RWPE2 (cell line): ENCODE results near the gene SLC12A5.
A peak's percentile ranks its signal among the peaks of the same experiment; 100 is the strongest.

Experiments used
- ATAC-seq: fragments of 200-7000 bp; cut with Tn5 transposase; 3 replicates; pipeline ENCODE4 v1.9.1; 2021; ENCODE audit warnings: low read depth
- DNase-seq: peaks from one replicate; pipeline ENCODE4 v3.0.0-alpha.2; 2020; ENCODE audit warnings: low spot score
- H3K27ac ChIP-seq: fragments of 450-650 bp; 2 replicates; pipeline ENCODE4 v1.5.1; 2017; ENCODE audit warnings: mild to moderate bottlenecking; ENCODE audit not compliant: poor library complexity, severe bottlenecking
- H3K27me3 ChIP-seq: fragments of 250-450 bp; sonication (Bioruptor Pico); 2 replicates; pipeline ENCODE4 v1.5.1; 2021; ENCODE audit warnings: mild to moderate bottlenecking, moderate library complexity; ENCODE audit not compliant: insufficient read depth, poor library complexity, severe bottlenecking
- H3K36me3 ChIP-seq: fragments of 250-450 bp; sonication (Bioruptor Pico); 2 replicates; pipeline ENCODE4 v1.5.1; 2020; ENCODE audit warnings: low read depth, mild to moderate bottlenecking, moderate library complexity
- H3K4me1 ChIP-seq: fragments of 250-450 bp; sonication (Bioruptor Pico); 2 replicates; pipeline ENCODE4 v1.5.1; 2021; ENCODE audit warnings: mild to moderate bottlenecking, moderate library complexity; ENCODE audit not compliant: insufficient read depth, poor library complexity, severe bottlenecking
- H3K4me3 ChIP-seq: fragments of 250-450 bp; sonication (Bioruptor Pico); 2 replicates; pipeline ENCODE4 v1.5.1; 2021; ENCODE audit warnings: mild to moderate bottlenecking, moderate library complexity; ENCODE audit not compliant: severe bottlenecking
- H3K9me3 ChIP-seq: fragments of 250-450 bp; sonication (Bioruptor Pico); 2 replicates; pipeline ENCODE4 v1.5.1; 2021; ENCODE audit warnings: mild to moderate bottlenecking, moderate library complexity; ENCODE audit not compliant: severe bottlenecking
- TF ChIP-seq, protein P1 (sequence below): fragments of 450-650 bp; IDR thresholded peaks from one replicate; pipeline ENCODE4 v1.5.1; 2017; ENCODE audit warnings: mild to moderate bottlenecking, moderate library complexity; ENCODE audit not compliant: poor library complexity, severe bottlenecking

SLC12A5 gene

DNA sequence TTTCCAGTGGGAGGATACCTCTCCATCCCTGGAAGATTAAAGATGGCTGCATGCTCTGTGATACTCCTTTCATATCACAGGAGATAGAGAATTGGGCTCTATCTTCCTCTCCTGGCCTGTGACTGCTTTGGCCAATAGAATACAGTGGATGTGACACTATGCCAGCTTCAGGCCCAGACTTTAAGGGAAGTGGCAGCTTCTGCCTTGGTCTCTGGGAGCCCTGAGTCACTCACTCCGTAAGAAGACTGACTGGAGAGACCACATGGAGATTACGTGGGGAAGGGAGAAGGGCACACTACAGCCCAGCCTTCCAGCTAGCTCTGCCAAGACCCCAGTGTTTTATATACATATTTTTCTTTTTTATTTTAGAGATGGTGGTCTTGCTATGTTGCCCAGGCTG lies 30.7 kb upstream of the SLC12A5 start:
- no peak for ATAC-seq

DNA sequence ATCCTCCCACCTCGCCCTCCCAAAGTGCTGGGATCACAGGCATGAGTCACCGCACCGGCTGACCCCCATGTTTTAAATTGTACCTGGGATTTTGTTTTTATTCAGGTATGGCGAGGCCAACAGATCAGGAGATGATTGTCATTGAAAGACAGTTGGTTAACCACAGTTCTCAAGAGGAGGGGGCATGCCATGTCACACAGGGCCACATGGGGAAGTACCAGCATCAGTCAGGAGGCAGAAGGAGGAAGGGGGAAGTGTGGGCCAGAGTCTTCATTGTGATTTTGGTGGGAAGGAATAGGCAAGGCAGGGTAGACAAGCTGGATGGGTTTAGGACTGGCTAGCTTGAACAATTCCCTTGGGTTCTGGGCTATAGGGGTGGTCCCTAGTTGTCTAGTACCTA lies 30.3 kb upstream of the SLC12A5 start:
- TF ChIP-seq, protein P1, sequence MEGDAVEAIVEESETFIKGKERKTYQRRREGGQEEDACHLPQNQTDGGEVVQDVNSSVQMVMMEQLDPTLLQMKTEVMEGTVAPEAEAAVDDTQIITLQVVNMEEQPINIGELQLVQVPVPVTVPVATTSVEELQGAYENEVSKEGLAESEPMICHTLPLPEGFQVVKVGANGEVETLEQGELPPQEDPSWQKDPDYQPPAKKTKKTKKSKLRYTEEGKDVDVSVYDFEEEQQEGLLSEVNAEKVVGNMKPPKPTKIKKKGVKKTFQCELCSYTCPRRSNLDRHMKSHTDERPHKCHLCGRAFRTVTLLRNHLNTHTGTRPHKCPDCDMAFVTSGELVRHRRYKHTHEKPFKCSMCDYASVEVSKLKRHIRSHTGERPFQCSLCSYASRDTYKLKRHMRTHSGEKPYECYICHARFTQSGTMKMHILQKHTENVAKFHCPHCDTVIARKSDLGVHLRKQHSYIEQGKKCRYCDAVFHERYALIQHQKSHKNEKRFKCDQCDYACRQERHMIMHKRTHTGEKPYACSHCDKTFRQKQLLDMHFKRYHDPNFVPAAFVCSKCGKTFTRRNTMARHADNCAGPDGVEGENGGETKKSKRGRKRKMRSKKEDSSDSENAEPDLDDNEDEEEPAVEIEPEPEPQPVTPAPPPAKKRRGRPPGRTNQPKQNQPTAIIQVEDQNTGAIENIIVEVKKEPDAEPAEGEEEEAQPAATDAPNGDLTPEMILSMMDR, result no peak
- no peaks in the 10 kb centered on the region for H3K27me3 ChIP-seq
- H3K9me3 ChIP-seq, result no peaks in the 10 kb centered on the region
- peaks cover 33% of the 10 kb centered on the region for H3K4me1 ChIP-seq
- ATAC-seq (no peak), DNase-seq (peak; percentile 34)
- no peak overlapping the region for H3K27ac ChIP-seq
- no peak overlapping the region for H3K4me3 ChIP-seq
- no peaks in the 10 kb centered on the region for H3K36me3 ChIP-seq

More for the DNA sequence above, 30.7 kb upstream of the SLC12A5 start:
- DNase-seq, result no peak
- no peaks in the 10 kb centered on the region for H3K9me3 ChIP-seq
- no peaks in the 10 kb centered on the region for H3K36me3 ChIP-seq
- TF ChIP-seq, protein P1, result no peak
- peaks cover 35% of the 10 kb centered on the region for H3K4me1 ChIP-seq
- peak overlapping the region; percentile 88 for H3K27ac ChIP-seq
- no peak overlapping the region for H3K4me3 ChIP-seq
- no peaks in the 10 kb centered on the region for H3K27me3 ChIP-seq

DNA sequence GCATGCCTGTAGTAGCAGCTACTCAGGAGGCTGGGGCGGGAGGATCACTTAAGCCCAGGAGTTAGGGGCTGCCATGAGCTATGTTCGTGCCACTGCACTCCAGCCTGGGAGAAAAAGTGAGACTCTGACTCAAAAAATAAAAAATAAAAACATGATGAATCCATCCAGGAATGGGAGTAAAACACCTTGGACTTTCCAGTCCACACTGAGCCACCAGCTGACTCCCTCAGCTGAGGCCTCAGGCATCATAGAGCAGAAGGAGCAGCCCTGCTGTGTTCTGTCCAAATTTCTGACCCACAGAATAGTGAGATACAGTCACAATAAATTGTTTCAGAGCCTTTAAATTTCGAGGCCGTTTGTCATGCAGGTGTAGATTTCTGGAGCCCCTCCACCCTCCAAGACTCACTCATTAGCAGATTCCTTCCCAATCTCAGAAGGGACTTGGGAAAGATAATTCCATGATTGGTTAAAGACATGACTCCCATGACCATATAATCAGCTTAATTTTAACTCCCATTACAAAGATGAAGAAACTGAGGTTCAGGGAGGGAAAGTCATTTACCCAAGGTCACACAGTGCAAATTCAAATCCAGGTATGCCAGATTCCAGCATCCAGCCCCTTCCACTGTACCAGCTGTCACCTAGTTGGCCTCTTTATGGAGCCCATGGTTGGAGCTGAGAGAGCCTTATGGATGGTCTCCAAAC lies 29.3 kb upstream of the SLC12A5 start:
- H3K36me3 ChIP-seq, result no peaks in the 10 kb centered on the region
- H3K27me3 ChIP-seq, result no peaks in the 10 kb centered on the region
- no peak overlapping the region for H3K27ac ChIP-seq
- peaks cover 32% of the 10 kb centered on the region for H3K4me1 ChIP-seq
- H3K9me3 ChIP-seq, result no peaks in the 10 kb centered on the region
- TF ChIP-seq, protein P1, result no peak
- ATAC-seq, result no peak
- H3K4me3 ChIP-seq, result no peak overlapping the region
- DNase-seq, result peak; percentile 42

DNA sequence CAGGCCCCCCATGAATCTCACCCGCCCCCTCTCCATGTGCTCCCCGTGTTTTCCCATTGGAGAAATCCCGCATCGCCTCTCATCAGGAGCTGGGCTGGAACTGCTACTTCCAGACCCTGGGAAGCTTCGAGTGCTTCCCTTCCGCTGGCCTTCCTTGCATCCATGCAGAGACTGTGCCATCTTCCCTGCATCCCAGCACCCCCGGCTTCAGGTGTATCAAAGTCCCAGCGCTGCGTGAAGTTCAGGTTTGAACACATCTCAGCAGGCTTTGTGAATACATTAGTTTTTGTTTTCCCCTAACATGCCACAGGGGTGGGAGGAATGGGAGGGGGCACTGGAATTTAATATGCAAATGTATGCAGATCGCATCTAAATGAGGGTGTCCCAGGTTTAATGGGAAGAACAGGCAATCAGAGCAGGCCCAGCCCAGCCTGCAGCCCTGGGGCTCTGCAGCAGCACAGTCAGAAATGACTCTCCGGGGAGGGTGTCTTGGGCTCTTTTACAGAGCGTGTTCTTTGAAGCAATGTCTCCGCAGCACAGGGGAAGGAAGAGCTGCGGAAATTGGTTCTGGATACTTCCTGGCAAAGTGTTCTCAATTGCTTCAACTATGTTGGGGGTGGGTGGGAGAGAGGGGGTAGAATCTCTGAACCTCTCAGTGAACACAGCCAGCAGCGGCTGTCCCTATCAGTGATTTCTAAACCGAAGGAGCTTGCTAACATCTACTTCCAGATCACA lies 28.6 kb upstream of the SLC12A5 start:
- H3K27me3 ChIP-seq, result no peaks in the 10 kb centered on the region

More for the DNA sequence above, 28.6 kb upstream of the SLC12A5 start:
- H3K36me3 ChIP-seq, result no peaks in the 10 kb centered on the region
- no peak overlapping the region for H3K27ac ChIP-seq
- H3K4me3 ChIP-seq, result no peak overlapping the region
- DNase-seq (peak; percentile 77), ATAC-seq (no peak)
- TF ChIP-seq, protein P1, result no peak
- no peaks in the 10 kb centered on the region for H3K9me3 ChIP-seq
- H3K4me1 ChIP-seq, result peaks cover 32% of the 10 kb centered on the region
